Measurements from ENCODE around the gene SPON2. TPM values are rescaled to one million over a fixed set of nuclear protein-coding genes. Genes with fewer than 3 reads are reported as not detected.

The SPON2 gene
- total RNA-seq, result 194 and 850 TPM in 2 replicates

GRCh38 chr4:1172228-1172851 lies at the start of gene SPON2:
Gene SPON2 (minus strand): TSS chr4:1172583.

Other genes with a start within 250 kb of the SPON2 start
- gene GAK, start 240.3 kb downstream of the SPON2 start, total RNA-seq, result 64.1 and 77.5 TPM in 2 replicates
- 11.0 and 33.9 TPM in 2 replicates for gene TMEM175, start 240.1 kb downstream of the SPON2 start, total RNA-seq
- gene DGKQ, start 199.0 kb downstream of the SPON2 start, total RNA-seq, result 8.7 and 11.4 TPM in 2 replicates
- 3.7 and 7.2 TPM in 2 replicates for gene IDUA, start 185.5 kb downstream of the SPON2 start, total RNA-seq
- gene SLC26A1, start 179.2 kb downstream of the SPON2 start, total RNA-seq, result not detected in 2 replicates
- 33.1 and 34.7 TPM in 2 replicates for gene FGFRL1, start 161.0 kb downstream of the SPON2 start, total RNA-seq
- gene RNF212, start 59.0 kb downstream of the SPON2 start, total RNA-seq, result not detected in 2 replicates
- gene CTBP1, start 76.5 kb upstream of the SPON2 start, total RNA-seq, result 130 and 249 TPM in 2 replicates
- 61.7 and 63.1 TPM in 2 replicates for gene MAEA, start 117.3 kb upstream of the SPON2 start, total RNA-seq
- gene UVSSA, start 174.6 kb upstream of the SPON2 start, total RNA-seq, result 6.5 and 9.4 TPM in 2 replicates
- not detected in 2 replicates for gene NKX1-1, start 233.9 kb upstream of the SPON2 start, total RNA-seq

Data from epithelial cell of alveolus of lung (primary cell).